G401 (cell line): ENCODE data around the gene NAPEPLD. TPM values are rescaled to one million over a fixed set of nuclear protein-coding genes. Genes with fewer than 3 reads are reported as not detected.
A peak's percentile ranks its signal among the peaks of the same experiment; 100 is the strongest.
"Not testable (repeated sequence)": the region's sequence is repeated elsewhere in the genome, so short reads cannot be mapped to it uniquely, and the experiment has no call there.

ENCODE experiments used
- DNase-seq: peaks from one replicate; pipeline ENCODE4 v3.0.0-alpha.2; 2015; ENCODE audit warnings: low spot score
- in situ Hi-C: cut with HindIII; loops from 2 replicates; pipeline ENCODE4 v1.10.0; 2016; ENCODE audit warnings: low sequenced_read_pairs, mixed read lengths
- total RNA-seq: library from RNA; depleted of rRNA; stranded (reverse); fragments of >200 nt; shearing (Covaris generic); gene quantifications from 2 replicates; pipeline ENCODE4 v1.2.3, GENCODE V29; 2014; rRNA removed

NAPEPLD gene
- total RNA-seq = 5.0 and 5.8 TPM in 2 replicates

DNA sequence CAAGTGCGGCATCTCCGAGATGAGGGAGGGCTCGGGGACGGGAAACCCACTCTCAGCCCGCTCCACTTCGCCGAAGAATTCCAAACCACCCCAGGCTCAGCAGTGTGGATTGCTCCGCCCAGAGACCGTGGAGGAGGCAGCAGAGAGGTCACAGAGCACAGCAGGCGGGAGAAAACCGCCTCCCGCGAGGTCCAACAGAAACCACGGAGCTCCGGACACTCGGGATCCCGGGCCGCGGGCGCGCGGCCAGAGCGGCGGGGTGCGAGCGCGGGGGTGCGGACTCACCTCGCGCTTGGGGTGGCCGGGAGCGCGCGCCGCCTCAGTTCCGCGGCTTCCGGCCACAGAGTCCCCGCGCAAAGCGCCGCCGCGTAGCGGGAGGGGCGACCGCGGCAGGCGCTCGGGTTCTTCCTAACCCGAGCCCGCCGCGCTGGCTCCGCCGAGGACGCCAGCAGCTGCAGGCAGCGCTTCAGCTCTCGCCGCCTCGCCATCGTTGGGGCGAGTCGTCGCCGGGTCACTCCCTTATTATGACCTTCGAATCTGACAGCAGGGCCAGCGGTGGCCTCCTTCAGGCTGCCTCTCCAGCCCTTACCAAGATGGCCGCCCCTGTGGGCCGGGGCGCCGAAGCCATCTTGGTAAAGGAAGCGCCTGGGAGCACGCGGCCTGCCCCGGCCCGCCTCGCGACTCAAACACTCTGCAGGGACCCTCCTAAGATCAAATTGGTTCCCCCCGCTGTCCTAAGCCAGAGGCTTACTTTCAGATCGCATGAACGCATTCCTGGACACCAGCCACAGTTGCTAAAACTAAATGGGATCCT, at the start of gene NAPEPLD:
TSS of gene NAPEPLD (minus strand) at position 106 of the 814 bp plus-strand sequence. CDS start 20,323 bp downstream, outside the sequence.
- in situ Hi-C loops = no loop called here

GRCh38 chr7:103198079-103198478, 49.2 kb upstream of the NAPEPLD start:
- in situ Hi-C loops = not testable (repeated sequence)

More for the DNA sequence above, at the start of gene NAPEPLD:
- DNase-seq = peak; percentile 86

GRCh38 chr7:103195364-103195763, 46.5 kb upstream of the NAPEPLD start:
- DNase-seq, in situ Hi-C loops: not testable (repeated sequence)

More at GRCh38 chr7:103198079-103198478, 49.2 kb upstream of the NAPEPLD start:
- not testable (repeated sequence) for DNase-seq

DNA sequence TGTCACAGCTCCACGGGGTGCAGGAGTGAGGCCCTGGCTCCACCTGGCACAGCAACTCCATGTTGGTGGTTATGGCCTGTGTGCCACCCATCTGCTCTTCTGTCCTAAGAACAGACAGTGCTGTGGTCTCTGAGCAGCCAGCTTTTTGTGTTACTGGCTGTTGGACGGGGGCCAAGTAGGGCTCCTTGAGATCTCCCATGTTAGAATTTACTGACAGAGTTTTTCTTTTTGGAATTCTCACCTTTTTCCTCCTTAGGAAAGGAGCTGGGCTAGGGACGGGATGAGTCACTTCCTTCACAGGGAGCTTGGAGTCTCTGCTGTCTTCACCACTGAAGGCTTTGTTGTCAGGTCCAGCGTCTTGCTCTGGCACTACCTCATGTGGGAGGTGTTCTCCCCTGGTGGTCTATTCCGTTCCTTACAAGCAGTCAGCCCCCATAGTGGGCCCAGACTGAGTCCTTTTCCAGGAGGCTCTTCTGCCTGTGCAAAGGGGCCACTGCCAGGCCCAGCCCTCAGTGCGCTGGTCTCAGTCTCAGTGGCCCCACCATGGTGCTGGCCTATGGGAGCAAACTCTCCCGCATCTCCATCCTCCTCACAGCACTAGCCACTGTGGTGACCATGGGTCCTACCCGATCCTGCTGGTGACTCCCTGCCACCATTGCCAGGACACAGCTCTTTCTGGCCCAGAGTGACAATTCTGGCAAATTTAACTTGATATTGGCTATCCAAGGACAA, 23.7 kb upstream of the NAPEPLD start:
- in situ Hi-C loops = not testable (repeated sequence)
- DNase-seq = peak; percentile 80

DNA sequence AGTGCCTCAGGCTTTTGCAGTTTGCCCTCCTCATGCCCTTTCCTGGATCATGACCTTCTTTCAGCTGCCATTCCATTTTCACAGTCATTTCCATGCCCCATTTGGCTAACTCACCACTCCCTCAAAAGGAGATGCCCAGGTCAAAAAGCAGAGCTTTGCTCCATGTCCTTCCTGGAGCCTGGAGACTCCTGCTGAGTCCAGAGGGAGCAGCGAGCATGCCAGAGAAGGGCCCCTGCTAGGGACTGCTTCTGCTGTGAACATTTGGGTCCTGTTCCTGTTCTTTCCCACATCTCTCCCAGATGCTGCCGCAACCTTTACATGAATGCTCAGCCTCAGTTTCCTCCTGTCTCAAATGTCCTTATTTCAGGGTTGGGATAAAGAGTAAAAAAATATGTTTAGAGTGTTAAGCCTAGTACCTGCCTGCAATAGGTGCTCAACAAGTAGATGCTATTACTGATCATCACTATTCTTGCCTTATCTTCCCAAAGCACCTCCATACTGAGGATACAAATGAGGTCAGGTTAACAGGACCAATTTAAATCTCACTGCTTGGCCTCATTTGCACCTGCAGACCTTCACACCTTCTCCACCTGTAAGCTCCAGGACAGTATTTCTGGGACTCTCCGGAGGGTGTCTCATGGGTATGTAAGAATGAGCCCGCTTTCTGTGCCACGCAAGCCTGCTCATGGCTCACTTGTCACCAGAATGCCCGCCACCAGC, 23.0 kb upstream of the NAPEPLD start:
- DNase-seq = peak; percentile 70
- in situ Hi-C loops = not testable (repeated sequence)

DNA sequence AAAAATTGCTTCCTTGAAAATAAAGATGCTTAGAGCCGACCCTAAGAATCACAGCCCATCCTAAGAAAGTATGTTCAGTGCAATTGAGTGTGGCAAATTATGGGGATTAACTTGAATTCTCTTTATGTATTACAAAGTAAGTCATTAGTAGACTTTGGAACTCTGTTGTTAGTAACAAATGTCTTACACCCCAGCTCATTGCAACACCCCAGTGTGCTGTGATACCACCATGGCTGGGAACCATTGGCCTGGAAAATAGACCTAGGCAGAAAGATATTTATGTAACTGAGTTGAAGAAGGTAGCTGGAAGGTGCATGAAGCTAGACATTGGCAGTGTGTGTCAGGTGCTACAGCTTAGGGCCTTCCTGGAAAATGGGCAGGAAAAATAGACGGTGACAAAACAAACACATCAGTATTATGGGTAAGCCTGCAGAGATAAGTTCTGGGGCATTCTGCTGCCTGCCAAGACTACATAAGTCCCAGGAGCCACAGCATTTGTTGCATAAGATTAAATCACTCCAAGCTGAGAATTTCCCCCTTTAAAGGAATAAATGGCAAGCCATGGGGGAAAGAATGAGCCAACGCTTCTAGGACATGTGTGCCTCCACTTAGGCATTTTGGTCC, 18.1 kb upstream of the NAPEPLD start:
- in situ Hi-C loops, DNase-seq: not testable (repeated sequence)

- DNase-seq, in situ Hi-C loops: not testable (repeated sequence)
Measured at GRCh38 chr7:103163087-103163825, 14.4 kb upstream of the NAPEPLD start.

DNA sequence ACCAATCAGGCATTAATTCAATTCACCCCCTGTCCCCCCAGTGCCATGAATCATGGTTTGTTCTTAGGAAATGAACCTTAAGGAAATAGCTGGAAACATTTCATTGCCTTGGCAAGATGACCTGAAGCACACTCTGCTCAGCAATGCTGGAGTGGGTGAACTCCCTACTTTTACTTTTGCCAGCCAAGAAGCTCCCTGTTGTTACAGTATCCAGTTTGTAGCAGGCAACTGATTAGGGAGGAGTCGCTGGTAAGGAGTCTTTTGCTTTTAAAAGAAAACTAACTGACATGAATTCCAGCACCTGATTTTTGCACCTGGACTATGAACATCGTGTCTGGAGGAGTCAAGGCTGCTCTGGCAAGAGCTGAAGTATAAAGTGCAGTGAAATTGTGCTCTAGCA, 13.7 kb upstream of the NAPEPLD start:
- in situ Hi-C loops = not testable (repeated sequence)

GRCh38 chr7:103161998-103162616, 13.2 kb upstream of the NAPEPLD start:
- DNase-seq, in situ Hi-C loops: not testable (repeated sequence)

More for the DNA sequence above, 13.7 kb upstream of the NAPEPLD start:
- DNase-seq = not testable (repeated sequence)

GRCh38 chr7:103159072-103159471, 10.2 kb upstream of the NAPEPLD start:
- in situ Hi-C loops, DNase-seq: not testable (repeated sequence)

DNA sequence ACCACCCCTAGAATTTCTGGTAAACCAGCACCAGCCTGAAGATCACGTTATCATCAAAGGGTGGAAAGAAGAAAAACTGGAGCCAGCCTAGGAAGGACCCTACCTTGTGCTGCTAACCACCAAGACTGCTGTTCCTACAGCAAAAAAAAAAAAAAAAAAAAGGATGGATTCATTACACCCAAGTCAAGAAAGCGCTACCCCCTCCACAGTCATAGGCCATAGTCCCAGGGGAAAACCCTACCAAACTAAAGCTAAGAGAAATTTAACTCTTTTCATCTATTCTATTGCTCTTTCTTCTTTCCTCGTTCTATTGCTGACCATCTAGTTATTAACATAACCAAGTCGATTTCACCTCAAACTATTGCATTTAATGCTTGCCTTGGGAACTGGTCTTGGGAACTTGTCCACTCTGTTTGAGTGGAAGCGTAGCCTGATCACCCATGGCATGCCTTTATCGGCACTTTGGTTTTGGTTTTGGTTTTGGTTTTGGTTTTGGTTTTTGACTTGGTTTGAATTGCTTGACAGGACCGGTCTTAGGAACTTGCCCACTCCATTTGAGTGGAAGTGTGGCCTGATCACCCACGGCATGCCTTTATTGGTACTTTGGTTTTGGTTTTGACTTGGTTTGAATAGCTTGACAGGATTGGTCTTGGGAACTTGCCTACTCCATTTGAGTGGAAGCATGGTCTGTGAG, 6.6 kb upstream of the NAPEPLD start:
- DNase-seq, in situ Hi-C loops: not testable (repeated sequence)

- no peak for DNase-seq
- in situ Hi-C loops = no loop called here
Measured at GRCh38 chr7:103154042-103154441, 5.1 kb upstream of the NAPEPLD start.

DNA sequence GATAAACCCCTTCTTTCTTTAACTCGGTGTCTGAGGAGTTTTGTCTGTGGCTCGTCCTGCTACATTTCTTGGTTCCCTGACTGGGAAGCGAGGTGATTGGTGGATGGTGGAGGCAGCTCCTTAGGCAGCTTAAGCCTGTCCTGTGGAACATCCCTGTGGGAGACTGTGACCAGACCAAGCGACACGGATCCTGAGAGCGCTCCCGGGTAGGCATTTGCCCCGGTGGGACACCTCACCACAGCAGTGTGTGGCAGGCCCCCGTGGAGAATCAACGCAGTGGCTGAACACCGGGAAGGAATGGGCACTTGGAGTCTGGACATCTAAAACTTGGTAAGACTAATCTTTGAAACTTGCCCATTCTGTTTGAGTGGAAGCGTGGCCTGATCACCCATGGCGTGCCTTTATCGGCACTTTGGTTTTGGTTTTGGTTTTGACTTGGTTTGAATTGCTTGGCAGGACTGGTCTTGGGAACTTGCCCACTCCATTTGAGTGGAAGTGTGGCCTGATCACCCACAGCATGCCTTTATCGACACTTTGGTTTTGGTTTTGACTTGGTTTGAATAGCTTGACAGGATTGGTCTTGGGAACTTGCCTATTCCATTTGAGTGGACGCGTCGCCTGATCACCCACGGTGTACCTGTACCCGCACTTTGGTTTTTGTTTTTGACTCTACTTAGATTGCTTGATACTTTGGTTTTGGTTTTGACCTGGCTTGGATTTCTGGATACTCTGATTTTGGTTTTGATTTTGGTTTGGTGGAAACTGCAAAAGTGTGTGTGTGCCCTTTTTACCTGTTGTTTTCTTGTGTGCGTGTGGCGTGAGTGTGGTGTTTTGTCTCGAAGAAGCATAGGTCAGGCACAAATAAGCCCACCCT, 4.1 kb upstream of the NAPEPLD start:
- DNase-seq, in situ Hi-C loops: not testable (repeated sequence)

DNA sequence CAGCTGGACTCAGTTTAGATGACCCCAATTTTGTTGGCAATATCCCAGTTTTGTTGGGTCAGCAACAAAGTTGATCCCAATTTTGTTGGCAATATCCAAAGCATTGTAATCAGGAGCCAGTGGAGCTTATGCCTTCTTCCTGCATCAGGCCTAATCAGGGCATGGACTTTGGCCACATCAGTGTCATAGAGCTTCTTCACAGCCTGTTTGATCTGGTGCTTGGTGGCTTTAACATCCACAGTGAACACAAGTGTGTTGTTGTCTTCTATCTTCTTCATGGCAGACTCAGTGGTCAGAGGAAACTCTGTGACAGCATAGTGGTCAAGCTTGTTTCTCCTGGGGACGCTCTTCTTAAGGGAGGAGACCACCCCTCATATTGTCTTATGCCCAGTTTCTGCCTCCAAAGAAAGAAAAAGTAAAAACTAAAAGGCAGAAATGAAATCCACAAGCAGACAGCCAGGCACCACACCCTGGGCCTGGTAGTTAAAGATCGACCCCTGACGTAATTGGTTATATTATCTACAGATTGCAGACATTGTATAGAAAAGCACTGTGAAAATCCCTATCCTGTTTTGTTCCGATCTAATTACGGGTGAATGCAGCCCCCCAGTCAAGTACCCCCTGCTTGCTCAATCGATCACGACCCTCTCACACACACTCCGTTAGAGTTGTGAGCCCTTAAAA, 3.2 kb upstream of the NAPEPLD start:
- DNase-seq, in situ Hi-C loops: not testable (repeated sequence)

DNA sequence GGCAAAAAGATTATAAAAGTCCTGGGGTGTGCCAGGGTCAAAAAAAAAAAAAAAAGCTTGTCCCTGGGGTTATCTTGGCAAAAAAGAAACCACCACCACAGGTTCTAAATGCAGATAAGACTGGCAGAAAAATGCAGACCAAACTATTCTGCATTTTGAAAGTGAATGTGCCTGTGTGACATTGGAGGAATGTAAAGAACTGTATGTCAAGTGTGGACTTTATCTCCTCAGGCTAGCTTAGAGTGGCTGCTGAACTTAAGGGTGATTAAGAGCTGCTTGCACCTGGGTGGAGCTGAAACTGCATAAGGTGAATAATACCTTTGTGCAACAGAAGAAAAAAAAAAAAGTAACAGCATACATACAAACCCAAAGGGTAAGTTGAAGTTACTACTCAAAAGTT, 1.3 kb upstream of the NAPEPLD start:
- no peak for DNase-seq
- in situ Hi-C loops = no loop called here

- no peak for DNase-seq
- in situ Hi-C loops = no loop called here
Measured at GRCh38 chr7:103149808-103150180, 895 bp upstream of the NAPEPLD start.
